ENCODE results near the gene TNFRSF14. TPM values are rescaled to one million over a fixed set of nuclear protein-coding genes. Genes with fewer than 3 reads are reported as not detected.
A peak's percentile ranks its signal among the peaks of the same experiment; 100 is the strongest.

TNFRSF14 gene
- total and polyA plus RNA-seq, 2 of the 13 experiments (the other 11 are each of a cell fraction or from before 2014, with no cell fraction given), result 11.9 to 49.9 TPM

DNA sequence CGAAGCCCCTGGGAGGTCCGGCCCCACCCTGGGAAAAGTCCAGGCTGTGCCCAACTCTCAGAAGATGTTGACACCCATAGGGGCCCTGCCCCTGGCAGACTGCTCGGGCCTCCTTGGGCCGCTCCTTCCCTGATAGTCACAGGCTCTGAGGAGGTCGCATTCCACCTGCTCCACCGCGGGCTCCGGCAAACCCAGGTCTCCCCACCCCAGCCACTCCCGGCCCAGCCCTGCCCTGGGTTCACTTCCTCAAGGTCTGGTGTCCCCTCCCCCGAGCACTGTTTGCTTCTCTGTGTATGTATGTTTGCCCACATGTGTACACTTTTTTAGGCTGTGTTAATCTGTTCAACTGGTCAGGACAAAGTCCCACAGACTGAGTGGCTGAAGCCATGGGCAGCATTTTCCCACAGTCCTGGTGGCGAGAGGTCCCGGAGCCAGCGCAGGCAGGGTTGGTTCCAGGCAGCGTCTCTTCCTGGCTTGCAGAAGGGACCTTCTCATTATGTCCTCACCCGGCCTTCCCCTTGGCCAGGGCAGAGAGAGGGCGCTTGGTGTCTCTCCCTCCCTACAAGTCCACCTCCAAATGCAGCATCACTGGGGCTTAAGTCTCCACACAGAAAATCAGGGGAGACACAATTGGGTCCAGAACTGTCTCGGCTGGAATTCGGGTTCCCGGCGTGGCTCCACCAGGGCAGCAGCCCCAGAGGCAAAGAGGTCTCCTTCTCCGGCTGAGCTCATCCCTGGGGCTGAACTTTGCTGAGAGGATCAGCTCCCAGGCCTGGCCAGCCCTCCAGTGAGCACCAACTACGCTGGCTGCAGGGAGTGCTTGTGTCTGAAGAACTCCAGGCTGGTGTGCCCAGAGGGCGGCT lies 19.9 kb downstream of the TNFRSF14 start (continued):
- 0 out of 2 replicates have a peak, but pooled peaks have one; percentile 18 for TF ChIP-seq TFDP2 (CRISPR knock-in tag; IDR thresholded peaks at IDR 0.05)
- peak; percentile 72; the same call in 1 of the 2 replicates for TF ChIP-seq HMG20A (CRISPR knock-in tag; IDR thresholded peaks at IDR 0.05; ENCODE audit: borderline replicate concordance)
- TF ChIP-seq, protein P1, sequence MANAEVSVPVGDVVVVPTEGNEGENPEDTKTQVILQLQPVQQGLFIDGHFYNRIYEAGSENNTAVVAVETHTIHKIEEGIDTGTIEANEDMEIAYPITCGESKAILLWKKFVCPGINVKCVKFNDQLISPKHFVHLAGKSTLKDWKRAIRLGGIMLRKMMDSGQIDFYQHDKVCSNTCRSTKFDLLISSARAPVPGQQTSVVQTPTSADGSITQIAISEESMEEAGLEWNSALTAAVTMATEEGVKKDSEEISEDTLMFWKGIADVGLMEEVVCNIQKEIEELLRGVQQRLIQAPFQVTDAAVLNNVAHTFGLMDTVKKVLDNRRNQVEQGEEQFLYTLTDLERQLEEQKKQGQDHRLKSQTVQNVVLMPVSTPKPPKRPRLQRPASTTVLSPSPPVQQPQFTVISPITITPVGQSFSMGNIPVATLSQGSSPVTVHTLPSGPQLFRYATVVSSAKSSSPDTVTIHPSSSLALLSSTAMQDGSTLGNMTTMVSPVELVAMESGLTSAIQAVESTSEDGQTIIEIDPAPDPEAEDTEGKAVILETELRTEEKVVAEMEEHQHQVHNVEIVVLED (CRISPR knock-in tag; IDR thresholded peaks at IDR 0.05; ENCODE audit: borderline replicate concordance), result no peak
- TF ChIP-seq RXRA (CRISPR knock-in tag; IDR thresholded peaks at IDR 0.05), result peak; percentile 32; the same call in 1 of the 2 replicates
- TF ChIP-seq XRCC5 (optimal IDR thresholded peaks at IDR 0.05; ENCODE audit: low read length), result no peak
- TF ChIP-seq SKI (IDR thresholded peaks at IDR 0.05; ENCODE audit: partially characterized antibody), result peak; percentile 95
- 0 out of 2 replicates have a peak, but pooled peaks have one; percentile 6 for TF ChIP-seq ZNF263 (CRISPR knock-in tag; IDR thresholded peaks at IDR 0.05)
- peak; percentile 34; the same call in 1 of the 2 replicates for TF ChIP-seq TAF1 (CRISPR knock-in tag; IDR thresholded peaks at IDR 0.05)
- 0 out of 2 replicates have a peak, but pooled peaks have one; percentile 52 for TF ChIP-seq SSRP1 (CRISPR knock-in tag; IDR thresholded peaks at IDR 0.05)
- TF ChIP-seq ZNF350 (CRISPR knock-in tag; IDR thresholded peaks at IDR 0.05; ENCODE audit: borderline replicate concordance, low read depth), result peak; percentile 80; the same call in 1 of the 2 replicates
- TF ChIP-seq BRCA1 (CRISPR knock-in tag; IDR thresholded peaks at IDR 0.05), result no peak
- no peak for TF ChIP-seq SATB2 (CRISPR knock-in tag; IDR thresholded peaks at IDR 0.05)
- TF ChIP-seq SAFB2 (CRISPR knock-in tag; IDR thresholded peaks at IDR 0.05; ENCODE audit: borderline replicate concordance, low read depth), result no peak
- no peak for TF ChIP-seq HINFP (CRISPR knock-in tag; IDR thresholded peaks at IDR 0.05; ENCODE audit: low read depth)
- TF ChIP-seq FUBP1 (CRISPR knock-in tag; IDR thresholded peaks at IDR 0.05; ENCODE audit: borderline replicate concordance), result peak; percentile 82; the same call in 1 of the 2 replicates
- TF ChIP-seq, protein P2, sequence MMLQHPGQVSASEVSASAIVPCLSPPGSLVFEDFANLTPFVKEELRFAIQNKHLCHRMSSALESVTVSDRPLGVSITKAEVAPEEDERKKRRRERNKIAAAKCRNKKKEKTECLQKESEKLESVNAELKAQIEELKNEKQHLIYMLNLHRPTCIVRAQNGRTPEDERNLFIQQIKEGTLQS (CRISPR knock-in tag; IDR thresholded peaks at IDR 0.05), result no peak
- no peak for TF ChIP-seq MTA3 (CRISPR knock-in tag; IDR thresholded peaks at IDR 0.05)
- TF ChIP-seq, protein P3, sequence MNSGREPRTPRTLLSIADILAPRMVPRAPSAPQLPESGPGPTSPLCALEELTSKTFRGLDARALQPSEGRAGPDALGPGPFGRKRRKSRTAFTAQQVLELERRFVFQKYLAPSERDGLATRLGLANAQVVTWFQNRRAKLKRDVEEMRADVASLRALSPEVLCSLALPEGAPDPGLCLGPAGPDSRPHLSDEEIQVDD (CRISPR knock-in tag; IDR thresholded peaks at IDR 0.05; ENCODE audit: borderline replicate concordance), result no peak
- peak in 1 of 2 experiments; percentile 67; a peak in 2 of 4 replicates for TF ChIP-seq EP300 (IDR thresholded peaks at IDR 0.05; ENCODE audit: low read depth in 2 of 2, low read length in 2 of 2)
- TF ChIP-seq EP300 (CRISPR knock-in tag; IDR thresholded peaks at IDR 0.05; ENCODE audit: borderline replicate concordance), result peak; percentile 20; the same call in 1 of the 2 replicates
- TF ChIP-seq ISL2 (CRISPR knock-in tag; IDR thresholded peaks at IDR 0.05), result peak; percentile 16; the same call in 1 of the 2 replicates

Data from HepG2 (cell line).